ENCODE results near the gene MUC5B. TPM values are rescaled to one million over a fixed set of nuclear protein-coding genes. Genes with fewer than 3 reads are reported as not detected.

MUC5B gene
- total RNA-seq, 1 donor from 2014 or later = not detected

GRCh38 chr11:1310318-1310687 is 87.4 kb downstream of the MUC5B start:
- peak; percentile 46 for DNase-seq (ENCODE audit: low spot score)

DNA sequence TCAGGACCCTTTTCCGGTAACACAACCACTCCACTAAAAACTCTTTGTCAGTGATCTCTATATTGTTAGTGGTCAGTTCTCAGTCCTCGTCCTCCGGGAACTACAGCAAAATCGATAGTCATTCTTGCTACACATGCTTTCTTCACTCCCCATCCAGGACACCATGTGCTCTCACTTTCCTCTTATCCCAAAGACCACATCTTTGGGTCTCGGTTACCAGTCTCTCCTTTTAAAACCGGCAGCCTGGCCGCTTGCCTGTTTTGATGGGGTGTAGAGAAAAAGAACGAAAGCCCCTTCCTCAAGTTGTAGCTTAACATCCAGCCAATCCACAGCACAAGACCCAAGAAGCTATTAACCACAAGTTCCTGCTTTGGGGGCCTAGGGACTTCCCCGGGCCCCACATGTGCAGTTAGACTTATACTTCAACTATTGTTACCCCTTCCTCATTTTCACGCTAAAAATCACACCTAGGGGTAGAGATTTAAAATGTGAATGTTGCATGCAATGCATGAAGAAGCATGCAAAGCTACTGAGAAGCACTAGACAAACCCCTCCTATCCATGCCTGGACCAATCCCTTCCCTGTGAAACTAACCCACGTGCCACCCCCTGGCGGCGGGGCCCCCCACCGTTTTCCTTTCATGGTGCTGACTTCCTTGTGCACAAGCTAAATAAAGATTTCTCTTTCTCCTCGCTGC is 88.1 kb downstream of the MUC5B start:
- DNase-seq (ENCODE audit: low spot score) = no peak

Other genes with a start within 250 kb of the MUC5B start
- not detected for gene MUC6, start 186.3 kb upstream of the MUC5B start, total RNA-seq
- gene MUC2, start 148.2 kb upstream of the MUC5B start, total RNA-seq = 0.39 TPM
- not detected for gene MUC5AC, start 65.1 kb upstream of the MUC5B start, total RNA-seq
- 122 TPM for gene TOLLIP, start 86.6 kb downstream of the MUC5B start, total RNA-seq
- 1.7 TPM for gene BRSK2, start 166.9 kb downstream of the MUC5B start, total RNA-seq

Measured in ureter (tissue), 1 donor.